DOHH2 (cell line): ENCODE measurements around the gene COL4A2.

Experiments
- H3F3A ChIP-seq: fragments of 200-600 bp; sonication (generic), shearing (Covaris generic); 2 replicates; pipeline ENCODE4 v1.6.0; 2016; ENCODE audit warnings: antibody characterized with exemption, mild to moderate bottlenecking; ENCODE audit not compliant: control insufficient read depth, insufficient read depth
- H3K27ac ChIP-seq: fragments of 200-600 bp; sonication (generic); 2 replicates; pipeline ENCODE4 v1.5.1; 2014; ENCODE audit warnings: low read depth, mild to moderate bottlenecking, low read length, moderate library complexity
- H3K27me3 ChIP-seq: fragments of 200-600 bp; sonication (generic); 2 replicates; pipeline ENCODE4 v1.6.1; 2014; ENCODE audit warnings: mild to moderate bottlenecking, low read length, mixed read lengths; ENCODE audit not compliant: control insufficient read depth
- H3K36me3 ChIP-seq: fragments of 200-600 bp; sonication (generic); 2 replicates; pipeline ENCODE4 v1.6.1; 2014; ENCODE audit warnings: mild to moderate bottlenecking, low read length, moderate library complexity, mixed read lengths; ENCODE audit not compliant: control insufficient read depth
- H3K4me1 ChIP-seq: fragments of 200-600 bp; sonication (generic); 2 replicates; pipeline ENCODE4 v1.6.1; 2014; ENCODE audit warnings: mild to moderate bottlenecking, low read length, mixed read lengths; ENCODE audit not compliant: control insufficient read depth
- H3K4me2 ChIP-seq: fragments of 200-600 bp; sonication (generic); 2 replicates; pipeline ENCODE4 v1.6.0; 2014; ENCODE audit warnings: mild to moderate bottlenecking, low read length, moderate library complexity
- H3K4me3 ChIP-seq: fragments of 200-600 bp; sonication (generic); 2 replicates; pipeline ENCODE4 v1.5.1; 2014; ENCODE audit warnings: mild to moderate bottlenecking, low read length, mixed read lengths
- H3K79me2 ChIP-seq: fragments of 200-600 bp; sonication (generic); 2 replicates; pipeline ENCODE4 v1.6.1; 2014; ENCODE audit warnings: mild to moderate bottlenecking, low read length, mixed read lengths; ENCODE audit not compliant: control insufficient read depth
- H3K9me2 ChIP-seq: fragments of 200-600 bp; sonication (generic); replicated peaks from 2 replicates; pipeline ENCODE4 v1.6.1; 2014; ENCODE audit warnings: mild to moderate bottlenecking, low read length, mixed read lengths; ENCODE audit not compliant: control insufficient read depth
- H3K9me3 ChIP-seq: fragments of 200-600 bp; sonication (generic); 2 replicates; pipeline ENCODE4 v1.6.1; 2014; ENCODE audit warnings: antibody characterized with exemption, low read length, mixed read lengths; ENCODE audit not compliant: control insufficient read depth, insufficient read depth
- H4K20me1 ChIP-seq: fragments of 200-600 bp; sonication (generic); 2 replicates; pipeline ENCODE4 v1.6.0; 2014; ENCODE audit warnings: low read depth, mild to moderate bottlenecking, antibody characterized with exemption, low read length, moderate library complexity; ENCODE audit not compliant: control insufficient read depth, insufficient read depth
- EZH2phosphoT487 ChIP-seq: fragments of 200-600 bp; sonication (generic); IDR thresholded peaks from 2 replicates; pipeline ENCODE4 v1.6.1; 2017; ENCODE audit warnings: borderline replicate concordance, mild to moderate bottlenecking, antibody characterized with exemption, low read length, moderate library complexity, mixed read lengths
- TF ChIP-seq, protein P1 (sequence below): fragments of 200-600 bp; sonication (generic); IDR thresholded peaks from one replicate; pipeline ENCODE4 v1.5.1; 2014; ENCODE audit warnings: antibody characterized with exemption, mild to moderate bottlenecking, low read depth, low read length; ENCODE audit not compliant: poor library complexity, severe bottlenecking

Gene COL4A2

DNA sequence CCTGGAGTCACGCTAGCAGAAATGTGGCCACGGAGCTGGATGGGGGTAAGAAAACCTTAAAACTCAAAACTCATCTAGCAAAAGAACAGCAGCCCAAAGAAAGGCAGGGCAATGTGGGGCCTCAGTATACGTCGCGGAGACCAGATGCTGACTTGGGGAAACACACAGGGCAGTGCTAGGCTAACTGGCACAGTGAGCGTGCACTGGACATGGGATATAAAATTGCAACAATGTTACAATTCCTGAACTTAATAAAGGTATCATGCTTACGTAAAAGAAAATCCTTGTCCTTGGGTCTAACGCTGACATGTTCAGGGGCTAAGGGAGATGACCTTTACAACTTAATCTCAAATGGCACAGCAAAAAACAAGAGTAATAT lies 40.7 kb upstream of the COL4A2 start:
- no peak for TF ChIP-seq EZH2phosphoT487
- Histone ChIP-seq H3K27me3 (no peaks in the 10 kb centered on the region; the same call in 1 of the 2 replicates), H3K27ac (no peak overlapping the region)

DNA sequence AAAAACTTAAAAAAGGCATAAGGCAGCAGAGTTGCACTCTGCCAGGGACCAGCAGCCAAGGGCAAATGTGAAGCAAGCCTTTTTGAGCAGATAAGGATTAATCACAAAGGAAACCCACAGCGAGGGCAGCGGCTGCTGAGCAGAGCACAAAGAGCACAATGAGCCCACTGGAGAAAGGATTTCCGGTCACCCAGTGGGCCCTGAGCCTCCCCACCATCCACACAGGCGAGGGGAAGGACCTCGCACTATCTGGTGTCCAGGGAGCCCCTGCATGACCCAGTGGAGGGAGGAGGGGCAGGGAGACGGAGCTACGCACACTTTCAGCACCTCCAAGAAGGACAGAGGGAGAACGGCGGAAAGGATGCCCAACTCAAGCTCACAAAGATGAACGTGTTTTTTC lies 40.1 kb upstream of the COL4A2 start:
- Histone ChIP-seq H3K4me1 (no peaks in the 10 kb centered on the region), H3K79me2 (no peaks in the 10 kb centered on the region), H3F3A (no peaks in the 10 kb centered on the region), H3K27me3 (no peaks in the 10 kb centered on the region; the same call in 1 of the 2 replicates), H3K36me3 (no peaks in the 10 kb centered on the region), H3K9me3 (no peaks in the 10 kb centered on the region), H3K4me2 (no peak overlapping the region), H3K9me2 (no peaks in the 10 kb centered on the region), H3K4me3 (no peak overlapping the region), H4K20me1 (no peaks in the 10 kb centered on the region), H3K27ac (no peak overlapping the region)
- TF ChIP-seq, protein P1, sequence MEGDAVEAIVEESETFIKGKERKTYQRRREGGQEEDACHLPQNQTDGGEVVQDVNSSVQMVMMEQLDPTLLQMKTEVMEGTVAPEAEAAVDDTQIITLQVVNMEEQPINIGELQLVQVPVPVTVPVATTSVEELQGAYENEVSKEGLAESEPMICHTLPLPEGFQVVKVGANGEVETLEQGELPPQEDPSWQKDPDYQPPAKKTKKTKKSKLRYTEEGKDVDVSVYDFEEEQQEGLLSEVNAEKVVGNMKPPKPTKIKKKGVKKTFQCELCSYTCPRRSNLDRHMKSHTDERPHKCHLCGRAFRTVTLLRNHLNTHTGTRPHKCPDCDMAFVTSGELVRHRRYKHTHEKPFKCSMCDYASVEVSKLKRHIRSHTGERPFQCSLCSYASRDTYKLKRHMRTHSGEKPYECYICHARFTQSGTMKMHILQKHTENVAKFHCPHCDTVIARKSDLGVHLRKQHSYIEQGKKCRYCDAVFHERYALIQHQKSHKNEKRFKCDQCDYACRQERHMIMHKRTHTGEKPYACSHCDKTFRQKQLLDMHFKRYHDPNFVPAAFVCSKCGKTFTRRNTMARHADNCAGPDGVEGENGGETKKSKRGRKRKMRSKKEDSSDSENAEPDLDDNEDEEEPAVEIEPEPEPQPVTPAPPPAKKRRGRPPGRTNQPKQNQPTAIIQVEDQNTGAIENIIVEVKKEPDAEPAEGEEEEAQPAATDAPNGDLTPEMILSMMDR: no peak
- TF ChIP-seq EZH2phosphoT487: no peak

More for the DNA sequence above, 40.7 kb upstream of the COL4A2 start:
- H3K4me1 ChIP-seq: no peaks in the 10 kb centered on the region
- no peaks in the 10 kb centered on the region for H4K20me1 ChIP-seq
- no peaks in the 10 kb centered on the region for H3K36me3 ChIP-seq
- no peak overlapping the region for H3K4me2 ChIP-seq
- no peak overlapping the region for H3K4me3 ChIP-seq
- H3K79me2 ChIP-seq: no peaks in the 10 kb centered on the region
- no peaks in the 10 kb centered on the region for H3K9me2 ChIP-seq
- no peaks in the 10 kb centered on the region for H3K9me3 ChIP-seq
- H3F3A ChIP-seq: no peaks in the 10 kb centered on the region

DNA sequence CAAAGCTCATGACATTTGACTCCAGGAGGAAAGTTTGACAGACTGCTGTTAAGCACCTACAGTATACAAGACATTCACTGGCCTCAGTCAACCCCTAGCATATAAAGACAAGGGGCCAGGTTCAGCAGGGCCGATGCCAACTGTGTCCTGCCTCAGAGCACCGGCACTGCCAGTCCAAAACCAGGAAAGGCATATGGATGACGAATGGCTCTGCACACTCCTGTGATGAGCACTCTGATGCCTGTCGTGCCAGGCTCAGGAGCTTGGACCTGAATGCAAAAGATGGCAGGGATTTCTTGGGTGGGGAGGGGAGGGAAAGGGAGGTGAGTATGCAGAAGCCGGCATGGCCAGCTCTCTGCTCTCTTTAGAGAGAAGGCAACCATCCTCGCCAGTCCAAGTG lies 39.0 kb upstream of the COL4A2 start:
- TF ChIP-seq EZH2phosphoT487: no peak
- TF ChIP-seq, protein P1: no peak
- no peak overlapping the region for H3K27ac ChIP-seq
- no peak overlapping the region for H3K4me3 ChIP-seq
- no peaks in the 10 kb centered on the region for H4K20me1 ChIP-seq
- no peaks in the 10 kb centered on the region for H3F3A ChIP-seq
- no peaks in the 10 kb centered on the region for H3K4me1 ChIP-seq
- no peaks in the 10 kb centered on the region; the same call in 1 of the 2 replicates for H3K27me3 ChIP-seq
- H3K36me3 ChIP-seq: no peaks in the 10 kb centered on the region
- no peaks in the 10 kb centered on the region for H3K79me2 ChIP-seq
- no peak overlapping the region for H3K4me2 ChIP-seq
- H3K9me3 ChIP-seq: no peaks in the 10 kb centered on the region
- no peaks in the 10 kb centered on the region for H3K9me2 ChIP-seq

DNA sequence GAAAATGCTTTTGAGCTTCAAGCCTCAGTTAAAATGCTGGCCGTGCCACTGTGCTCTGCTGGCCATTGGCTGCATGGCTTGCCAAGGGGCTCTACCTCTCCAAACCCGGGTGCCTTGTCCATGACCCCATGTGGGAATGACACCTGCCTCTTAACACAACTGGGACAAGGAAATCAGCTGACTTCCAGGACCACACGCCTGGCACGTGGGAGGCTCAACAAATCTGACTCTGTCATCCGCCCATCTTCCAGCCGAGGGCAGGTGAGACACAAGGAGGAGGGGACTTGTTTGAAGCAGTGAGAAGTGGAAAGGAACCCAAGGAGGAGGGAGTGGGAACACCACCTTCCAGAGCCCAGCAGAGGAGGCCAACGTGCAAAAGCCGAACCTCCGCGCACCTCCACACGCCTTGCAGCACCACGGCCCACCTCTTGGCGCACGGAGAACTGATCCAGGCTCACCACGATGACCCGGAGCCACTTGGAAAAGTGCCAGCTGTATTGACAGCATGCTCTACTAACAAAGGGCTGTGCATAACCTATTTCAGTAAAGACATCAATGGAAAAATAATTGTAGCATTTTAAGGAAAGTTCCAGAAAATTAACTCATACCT lies 38.4 kb upstream of the COL4A2 start:
- Histone ChIP-seq H3K79me2 (no peaks in the 10 kb centered on the region), H3K9me2 (no peaks in the 10 kb centered on the region), H3K27me3 (no peaks in the 10 kb centered on the region), H3K36me3 (no peaks in the 10 kb centered on the region), H3F3A (no peaks in the 10 kb centered on the region), H4K20me1 (no peaks in the 10 kb centered on the region), H3K4me3 (no peak overlapping the region), H3K9me3 (no peaks in the 10 kb centered on the region), H3K27ac (no peak overlapping the region), H3K4me2 (no peak overlapping the region), H3K4me1 (no peaks in the 10 kb centered on the region)
- TF ChIP-seq, protein P1: no peak
- no peak for TF ChIP-seq EZH2phosphoT487
